ENCODE results near the gene WWTR1.

- TF ChIP-seq GATA3 (IDR thresholded peaks at IDR 0.05; ENCODE audit: low read depth, low read length) (no peak), GATA2 (IDR thresholded peaks at IDR 0.05; ENCODE audit: low read depth, low read length) (no peak)
Measured at GRCh38 chr3:149487598-149488197, 170.1 kb downstream of the WWTR1 start.
